NCI-H2227 (cell line): ENCODE measurements around the gene SYNE3.

Experiments used
- DNase-seq: peaks from one replicate; lab custom pipeline; 2025; ENCODE audit not compliant: unreplicated experiment; lab: John Stamatoyannopoulos, UW

Gene SYNE3

GRCh38 chr14:95475540-95476240, 40.8 kb downstream of the SYNE3 start:
- DNase-seq = no peak

DNA sequence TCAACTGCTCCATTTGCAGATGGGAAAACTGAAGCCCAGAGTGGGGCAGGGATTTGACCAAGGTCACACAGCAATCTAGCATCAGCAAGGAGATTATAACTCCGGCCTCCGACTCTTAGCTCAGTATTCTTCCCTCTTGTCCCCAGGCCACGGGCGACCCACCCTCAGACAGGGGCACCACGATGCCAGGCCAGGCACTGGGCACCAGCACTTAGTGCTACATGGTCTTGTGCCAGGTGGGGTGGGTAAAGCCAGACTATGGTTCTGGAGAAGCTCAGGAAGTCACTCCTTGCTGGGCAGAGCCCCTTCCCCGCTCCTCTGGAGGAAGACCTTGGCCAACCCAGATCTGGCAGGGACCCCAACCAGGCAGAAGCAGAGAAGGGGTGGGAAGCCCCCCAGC, 41.5 kb downstream of the SYNE3 start:
- DNase-seq = no peak

DNA sequence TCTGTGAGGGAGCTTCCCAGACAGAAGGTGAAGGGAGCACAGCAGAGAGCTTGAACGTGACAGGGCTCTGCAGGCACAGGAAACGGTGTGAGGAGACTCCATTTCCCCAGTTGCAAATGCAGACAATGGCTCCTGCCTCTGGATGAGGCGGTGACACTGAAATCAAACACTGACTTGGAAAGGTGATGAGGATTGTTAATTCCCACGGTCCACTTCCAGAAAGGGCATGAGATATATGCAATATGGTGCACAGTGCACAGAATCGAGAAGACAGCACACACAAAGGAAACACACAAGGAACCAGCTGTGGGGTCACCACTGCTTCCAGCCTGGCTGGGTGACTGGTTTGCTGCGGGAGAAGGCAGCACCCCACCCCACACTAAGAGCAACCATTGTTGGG, 42.0 kb downstream of the SYNE3 start:
- DNase-seq = no peak

DNA sequence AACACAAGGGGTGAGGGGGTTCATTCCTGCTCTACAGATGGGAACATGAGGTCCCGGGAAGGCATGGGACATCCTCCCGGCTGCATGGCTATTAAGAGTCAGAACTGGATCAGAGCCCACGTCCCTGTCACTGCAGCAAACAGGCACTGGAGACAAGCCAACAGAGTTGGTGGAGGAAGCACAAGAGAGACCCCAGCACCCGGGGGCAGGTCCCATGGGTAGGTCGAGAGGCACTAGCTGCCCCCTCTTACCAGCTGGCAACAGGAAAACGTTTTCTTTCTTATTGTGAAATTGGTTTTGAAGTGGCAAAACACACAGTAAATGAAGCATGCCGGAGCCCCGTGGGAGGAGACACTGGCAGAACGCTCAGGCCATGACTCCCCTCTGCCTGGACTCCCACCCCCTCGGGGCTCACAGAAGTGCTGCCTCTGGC, 43.6 kb downstream of the SYNE3 start:
- DNase-seq = no peak

DNA sequence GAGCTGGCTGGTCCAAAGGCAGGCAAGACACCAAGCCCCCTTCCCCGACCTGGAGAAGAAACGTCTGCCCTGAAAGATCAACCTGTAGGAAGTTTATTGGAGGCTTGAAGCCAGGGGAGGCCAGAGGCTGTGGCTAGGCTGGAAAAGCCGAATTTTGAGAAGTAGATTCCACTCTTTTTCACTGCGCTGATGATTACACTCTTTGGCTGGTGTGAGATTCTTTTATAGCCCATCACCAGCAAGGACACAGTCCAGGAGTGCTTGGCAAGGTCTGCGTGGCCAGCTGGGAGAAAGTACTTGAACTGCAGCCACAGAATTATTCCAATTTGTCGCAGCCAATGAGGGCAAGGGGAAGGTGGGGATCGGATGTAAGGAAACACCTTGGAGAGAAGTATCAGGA, 45.0 kb downstream of the SYNE3 start:
- no peak for DNase-seq

- DNase-seq = no peak
Observed at GRCh38 chr14:95471016-95471415, 45.4 kb downstream of the SYNE3 start.

GRCh38 chr14:95469134-95469481, 47.3 kb downstream of the SYNE3 start:
- no peak for DNase-seq

- no peak for DNase-seq
Observed at GRCh38 chr14:95468448-95469133, 47.9 kb downstream of the SYNE3 start.

- DNase-seq = no peak
Observed at GRCh38 chr14:95467657-95468056, 48.8 kb downstream of the SYNE3 start.

- DNase-seq = no peak
Observed at GRCh38 chr14:95467232-95467631, 49.2 kb downstream of the SYNE3 start.
